GM23338 (cell line): ENCODE measurements around the gene ONECUT1. TPM values are rescaled to one million over a fixed set of nuclear protein-coding genes. Genes with fewer than 3 reads are reported as not detected.
A peak's percentile ranks its signal among the peaks of the same experiment; 100 is the strongest.

ENCODE experiments used
- ATAC-seq: fragments of 200-7000 bp; cut with Tn5 transposase; 3 replicates; pipeline ENCODE4 v1.9.1; 2020
- DNase-seq: peaks from one replicate; pipeline ENCODE4 v3.0.0-alpha.2; 2015; ENCODE audit warnings: low spot score
- H2AFZ ChIP-seq: fragments of 200-600 bp; sonication (generic); 2 replicates; pipeline ENCODE4 v1.8.0; 2016; ENCODE audit warnings: antibody characterized with exemption, mild to moderate bottlenecking, moderate library complexity
- H3F3A ChIP-seq: fragments of 200-600 bp; sonication (generic); replicated peaks from 2 replicates; pipeline ENCODE4 v1.8.0; 2017; ENCODE audit warnings: antibody characterized with exemption, mixed run types, low read depth
- H3K27ac ChIP-seq: fragments of 200-600 bp; sonication (generic); 2 replicates; pipeline ENCODE4 v1.6.1; 2016; ENCODE audit warnings: low read depth
- H3K27me3 ChIP-seq: fragments of 200-600 bp; sonication (generic); 2 replicates; pipeline ENCODE4 v1.8.0; 2016; ENCODE audit warnings: mild to moderate bottlenecking, mixed run types, moderate library complexity; ENCODE audit not compliant: insufficient read depth
- H3K36me3 ChIP-seq: fragments of 200-600 bp; sonication (generic); 2 replicates; pipeline ENCODE4 v1.8.0; 2016; ENCODE audit warnings: mild to moderate bottlenecking; ENCODE audit not compliant: insufficient read depth
- H3K4me1 ChIP-seq: fragments of 200-600 bp; sonication (generic); 2 replicates; pipeline ENCODE4 v1.8.0; 2016; ENCODE audit warnings: mild to moderate bottlenecking, moderate library complexity; ENCODE audit not compliant: insufficient read depth
- H3K4me2 ChIP-seq: fragments of 200-600 bp; sonication (generic); 2 replicates; pipeline ENCODE4 v1.7.1; 2017; ENCODE audit warnings: mixed run types
- H3K4me3 ChIP-seq: fragments of 200-600 bp; sonication (generic); 2 replicates; pipeline ENCODE4 v1.6.1; 2016; ENCODE audit warnings: mixed run types
- H3K79me2 ChIP-seq: fragments of 200-600 bp; sonication (generic); replicated peaks from 2 replicates; pipeline ENCODE4 v1.8.0; 2017; ENCODE audit warnings: mild to moderate bottlenecking; ENCODE audit not compliant: insufficient read depth
- H3K9me2 ChIP-seq: fragments of 200-600 bp; sonication (generic); 2 replicates; pipeline ENCODE4 v1.8.0; 2017; ENCODE audit not compliant: insufficient read depth
- H4K20me1 ChIP-seq: fragments of 200-600 bp; sonication (generic); replicated peaks from 2 replicates; pipeline ENCODE4 v1.8.0; 2017; ENCODE audit warnings: mild to moderate bottlenecking; ENCODE audit not compliant: insufficient read depth
- H3K27ac Mint-ChIP-seq: 2 replicates; pipeline ENCODE4 v1.8.0; 2020; ENCODE audit warnings: inconsistent platforms, mild to moderate bottlenecking, moderate library complexity, mixed read lengths
- H3K27me3 Mint-ChIP-seq: 3 replicates; pipeline ENCODE4 v1.8.0; 2022; ENCODE audit warnings: low read depth, mild to moderate bottlenecking, moderate library complexity, mixed read lengths, inconsistent platforms; ENCODE audit not compliant: insufficient read depth, poor library complexity
- H3K36me3 Mint-ChIP-seq: 3 replicates; pipeline ENCODE4 v1.8.0; 2021; ENCODE audit warnings: low read depth, mild to moderate bottlenecking, inconsistent platforms, moderate library complexity, mixed read lengths
- H3K4me1 Mint-ChIP-seq: 3 replicates; pipeline ENCODE4 v1.8.0; 2020; ENCODE audit warnings: mild to moderate bottlenecking, inconsistent platforms, mixed read lengths
- H3K4me3 Mint-ChIP-seq: 3 replicates; pipeline ENCODE4 v1.8.0; 2021; ENCODE audit warnings: moderate library complexity, mild to moderate bottlenecking, inconsistent platforms, mixed read lengths
- H3K9me3 Mint-ChIP-seq: 3 replicates; pipeline ENCODE4 v1.8.0; 2020; ENCODE audit warnings: moderate library complexity, mild to moderate bottlenecking, inconsistent platforms, mixed read lengths
- CREB1 ChIP-seq: fragments of 250-450 bp; sonication (Bioruptor Pico); IDR thresholded peaks from 2 replicates; pipeline ENCODE4 v1.5.0; 2020; ENCODE audit warnings: low read depth, mild to moderate bottlenecking, moderate library complexity
- EZH2 ChIP-seq: fragments of 200-600 bp; sonication (generic); IDR thresholded peaks from one replicate; pipeline ENCODE4 v1.8.0; 2017; ENCODE audit warnings: antibody characterized with exemption, mild to moderate bottlenecking, low read depth; ENCODE audit not compliant: unreplicated experiment
- EZH2phosphoT487 ChIP-seq: fragments of 200-600 bp; sonication (generic); IDR thresholded peaks from one replicate; pipeline ENCODE4 v1.8.1; 2018; ENCODE audit warnings: antibody characterized with exemption; ENCODE audit not compliant: unreplicated experiment
- JUNB ChIP-seq: IDR thresholded peaks from one replicate; pipeline ENCODE4 v1.6.1; 2016; ENCODE audit warnings: antibody characterized with exemption; ENCODE audit not compliant: unreplicated experiment
- NANOG ChIP-seq: IDR thresholded peaks from 2 replicates; pipeline ENCODE4 v1.6.1; 2016; ENCODE audit warnings: antibody characterized with exemption, borderline replicate concordance
- POLR2AphosphoS5 ChIP-seq: IDR thresholded peaks from 2 replicates; pipeline ENCODE4 v1.6.1; 2016; ENCODE audit warnings: antibody characterized with exemption, low read depth
- STAT1 ChIP-seq: IDR thresholded peaks from one replicate; pipeline ENCODE4 v1.6.1; 2016; ENCODE audit warnings: antibody characterized with exemption; ENCODE audit not compliant: unreplicated experiment
- ZNF114 ChIP-seq: fragments of 250-450 bp; sonication (Bioruptor Pico); IDR thresholded peaks from 2 replicates; pipeline ENCODE4 v1.5.0; 2020; ENCODE audit warnings: mild to moderate bottlenecking, moderate library complexity
- ZNF331 ChIP-seq: fragments of 250-450 bp; sonication (Bioruptor Pico); IDR thresholded peaks from 2 replicates; pipeline ENCODE4 v1.5.0; 2020; ENCODE audit warnings: low read depth, mild to moderate bottlenecking, moderate library complexity
- polyA plus RNA-seq: library from polyadenylated mRNA; unstranded; fragments of >200 nt; fragmentation: Nextera tagmentation; extraction: Ambion mirVana; gene quantifications from 2 replicates; pipeline ENCODE4 v1.2.1, GENCODE V29; 2016
- total RNA-seq: library from RNA; depleted of rRNA; stranded (reverse); fragments of >200 nt; shearing (Covaris generic); gene quantifications from 2 replicates; pipeline ENCODE4 v1.2.3, GENCODE V29; 2014
- TF ChIP-seq, protein P1 (sequence below): fragments of 250-450 bp; sonication (Bioruptor Pico); IDR thresholded peaks from 2 replicates; pipeline ENCODE4 v1.5.0; 2020; ENCODE audit warnings: mild to moderate bottlenecking, moderate library complexity
- TF ChIP-seq, protein P2 (sequence below): IDR thresholded peaks from 2 replicates; pipeline ENCODE4 v1.6.1; 2016; ENCODE audit warnings: antibody characterized with exemption
- TF ChIP-seq, protein P3 (sequence below): IDR thresholded peaks from one replicate; pipeline ENCODE4 v1.6.1; 2018; ENCODE audit warnings: antibody characterized with exemption; ENCODE audit not compliant: unreplicated experiment
- TF ChIP-seq, protein P4 (sequence below), 2 experiments: fragments of 200-600 bp in 1 of 2; sonication (generic) in 1 of 2; conservative IDR thresholded peaks; 2 replicates each; pipeline versions ENCODE4 v1.5.1 to v1.6.1; 2016 to 2017; ENCODE audit warnings: antibody characterized with exemption in 2 of 2, low read depth in 2 of 2, mild to moderate bottlenecking in 2 of 2, moderate library complexity in 1 of 2

The ONECUT1 gene
- total and polyA plus RNA-seq, 2 experiments from 2014 or later, result 4.3 to 9.4 TPM

DNA sequence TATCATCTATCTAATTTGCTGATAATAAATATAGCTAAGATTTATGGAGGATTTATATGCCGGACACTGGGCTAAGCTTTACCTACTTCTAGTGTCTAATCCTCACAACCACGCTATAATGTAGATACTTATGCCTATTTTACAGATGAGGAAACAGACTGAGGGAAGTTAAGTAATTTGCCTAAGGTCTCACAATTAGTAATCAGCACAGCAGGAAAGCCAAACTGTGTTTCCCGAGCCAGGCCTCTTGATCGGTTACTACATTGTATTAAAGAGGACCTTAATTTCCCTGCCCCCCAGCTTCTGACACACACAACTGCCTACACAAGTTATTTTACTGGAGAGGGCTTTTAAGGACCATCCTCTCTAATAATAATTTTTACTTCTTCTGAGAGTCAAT is 40.9 kb downstream of the ONECUT1 start:
- Histone ChIP-seq H3F3A (peaks cover 18% of the 10 kb centered on the region), H3K79me2 (no peaks in the 10 kb centered on the region), H3K27me3 (no peaks in the 10 kb centered on the region), H3K4me3 (no peak overlapping the region), H3K27ac (peak overlapping the region; percentile 4; the same call in 1 of the 2 replicates), H3K36me3 (no peaks in the 10 kb centered on the region), H3K4me1 (peaks cover 73% of the 10 kb centered on the region), H4K20me1 (no peaks in the 10 kb centered on the region), H2AFZ (no peak overlapping the region), H3K9me2 (no peaks in the 10 kb centered on the region), H3K4me2 (0 out of 2 replicates have a peak overlapping the region, but pooled peaks have one; percentile 24)
- Mint-ChIP-seq H3K4me1 (peaks cover 58% of the 10 kb centered on the region), H3K27me3 (peaks cover 14% of the 10 kb centered on the region), H3K27ac (no peak overlapping the region), H3K36me3 (peaks cover 16% of the 10 kb centered on the region; the same call in 2 of the 3 replicates), H3K4me3 (no peak overlapping the region), H3K9me3 (peaks cover 10% of the 10 kb centered on the region; the same call in 2 of the 3 replicates)
- ATAC-seq (no peak), DNase-seq (peak; percentile 29)
- no peak for TF ChIP-seq JUNB
- TF ChIP-seq STAT1, result no peak
- TF ChIP-seq, protein P1, sequence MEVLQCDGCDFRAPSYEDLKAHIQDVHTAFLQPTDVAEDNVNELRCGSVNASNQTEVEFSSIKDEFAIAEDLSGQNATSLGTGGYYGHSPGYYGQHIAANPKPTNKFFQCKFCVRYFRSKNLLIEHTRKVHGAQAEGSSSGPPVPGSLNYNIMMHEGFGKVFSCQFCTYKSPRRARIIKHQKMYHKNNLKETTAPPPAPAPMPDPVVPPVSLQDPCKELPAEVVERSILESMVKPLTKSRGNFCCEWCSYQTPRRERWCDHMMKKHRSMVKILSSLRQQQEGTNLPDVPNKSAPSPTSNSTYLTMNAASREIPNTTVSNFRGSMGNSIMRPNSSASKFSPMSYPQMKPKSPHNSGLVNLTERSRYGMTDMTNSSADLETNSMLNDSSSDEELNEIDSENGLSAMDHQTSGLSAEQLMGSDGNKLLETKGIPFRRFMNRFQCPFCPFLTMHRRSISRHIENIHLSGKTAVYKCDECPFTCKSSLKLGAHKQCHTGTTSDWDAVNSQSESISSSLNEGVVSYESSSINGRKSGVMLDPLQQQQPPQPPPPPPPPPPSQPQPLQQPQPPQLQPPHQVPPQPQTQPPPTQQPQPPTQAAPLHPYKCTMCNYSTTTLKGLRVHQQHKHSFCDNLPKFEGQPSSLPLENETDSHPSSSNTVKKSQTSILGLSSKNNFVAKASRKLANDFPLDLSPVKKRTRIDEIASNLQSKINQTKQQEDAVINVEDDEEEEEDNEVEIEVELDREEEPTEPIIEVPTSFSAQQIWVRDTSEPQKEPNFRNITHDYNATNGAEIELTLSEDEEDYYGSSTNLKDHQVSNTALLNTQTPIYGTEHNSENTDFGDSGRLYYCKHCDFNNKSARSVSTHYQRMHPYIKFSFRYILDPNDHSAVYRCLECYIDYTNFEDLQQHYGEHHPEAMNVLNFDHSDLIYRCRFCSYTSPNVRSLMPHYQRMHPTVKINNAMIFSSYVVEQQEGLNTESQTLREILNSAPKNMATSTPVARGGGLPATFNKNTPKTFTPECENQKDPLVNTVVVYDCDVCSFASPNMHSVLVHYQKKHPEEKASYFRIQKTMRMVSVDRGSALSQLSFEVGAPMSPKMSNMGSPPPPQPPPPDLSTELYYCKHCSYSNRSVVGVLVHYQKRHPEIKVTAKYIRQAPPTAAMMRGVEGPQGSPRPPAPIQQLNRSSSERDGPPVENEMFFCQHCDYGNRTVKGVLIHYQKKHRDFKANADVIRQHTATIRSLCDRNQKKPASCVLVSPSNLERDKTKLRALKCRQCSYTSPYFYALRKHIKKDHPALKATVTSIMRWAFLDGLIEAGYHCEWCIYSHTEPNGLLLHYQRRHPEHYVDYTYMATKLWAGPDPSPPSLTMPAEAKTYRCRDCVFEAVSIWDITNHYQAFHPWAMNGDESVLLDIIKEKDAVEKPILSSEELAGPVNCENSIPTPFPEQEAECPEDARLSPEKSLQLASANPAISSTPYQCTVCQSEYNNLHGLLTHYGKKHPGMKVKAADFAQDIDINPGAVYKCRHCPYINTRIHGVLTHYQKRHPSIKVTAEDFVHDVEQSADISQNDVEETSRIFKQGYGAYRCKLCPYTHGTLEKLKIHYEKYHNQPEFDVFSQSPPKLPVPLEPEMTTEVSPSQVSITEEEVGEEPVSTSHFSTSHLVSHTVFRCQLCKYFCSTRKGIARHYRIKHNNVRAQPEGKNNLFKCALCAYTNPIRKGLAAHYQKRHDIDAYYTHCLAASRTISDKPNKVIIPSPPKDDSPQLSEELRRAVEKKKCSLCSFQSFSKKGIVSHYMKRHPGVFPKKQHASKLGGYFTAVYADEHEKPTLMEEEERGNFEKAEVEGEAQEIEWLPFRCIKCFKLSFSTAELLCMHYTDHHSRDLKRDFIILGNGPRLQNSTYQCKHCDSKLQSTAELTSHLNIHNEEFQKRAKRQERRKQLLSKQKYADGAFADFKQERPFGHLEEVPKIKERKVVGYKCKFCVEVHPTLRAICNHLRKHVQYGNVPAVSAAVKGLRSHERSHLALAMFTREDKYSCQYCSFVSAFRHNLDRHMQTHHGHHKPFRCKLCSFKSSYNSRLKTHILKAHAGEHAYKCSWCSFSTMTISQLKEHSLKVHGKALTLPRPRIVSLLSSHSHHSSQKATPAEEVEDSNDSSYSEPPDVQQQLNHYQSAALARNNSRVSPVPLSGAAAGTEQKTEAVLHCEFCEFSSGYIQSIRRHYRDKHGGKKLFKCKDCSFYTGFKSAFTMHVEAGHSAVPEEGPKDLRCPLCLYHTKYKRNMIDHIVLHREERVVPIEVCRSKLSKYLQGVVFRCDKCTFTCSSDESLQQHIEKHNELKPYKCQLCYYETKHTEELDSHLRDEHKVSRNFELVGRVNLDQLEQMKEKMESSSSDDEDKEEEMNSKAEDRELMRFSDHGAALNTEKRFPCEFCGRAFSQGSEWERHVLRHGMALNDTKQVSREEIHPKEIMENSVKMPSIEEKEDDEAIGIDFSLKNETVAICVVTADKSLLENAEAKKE, result no peak
- TF ChIP-seq EZH2phosphoT487, result no peak
- TF ChIP-seq, protein P2, sequence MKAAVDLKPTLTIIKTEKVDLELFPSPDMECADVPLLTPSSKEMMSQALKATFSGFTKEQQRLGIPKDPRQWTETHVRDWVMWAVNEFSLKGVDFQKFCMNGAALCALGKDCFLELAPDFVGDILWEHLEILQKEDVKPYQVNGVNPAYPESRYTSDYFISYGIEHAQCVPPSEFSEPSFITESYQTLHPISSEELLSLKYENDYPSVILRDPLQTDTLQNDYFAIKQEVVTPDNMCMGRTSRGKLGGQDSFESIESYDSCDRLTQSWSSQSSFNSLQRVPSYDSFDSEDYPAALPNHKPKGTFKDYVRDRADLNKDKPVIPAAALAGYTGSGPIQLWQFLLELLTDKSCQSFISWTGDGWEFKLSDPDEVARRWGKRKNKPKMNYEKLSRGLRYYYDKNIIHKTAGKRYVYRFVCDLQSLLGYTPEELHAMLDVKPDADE, result no peak
- no peak for TF ChIP-seq NANOG
- TF ChIP-seq EZH2, result no peak
- TF ChIP-seq POLR2AphosphoS5, result no peak
- TF ChIP-seq ZNF114 (CRISPR knock-in tag), result no peak
- TF ChIP-seq, protein P3, sequence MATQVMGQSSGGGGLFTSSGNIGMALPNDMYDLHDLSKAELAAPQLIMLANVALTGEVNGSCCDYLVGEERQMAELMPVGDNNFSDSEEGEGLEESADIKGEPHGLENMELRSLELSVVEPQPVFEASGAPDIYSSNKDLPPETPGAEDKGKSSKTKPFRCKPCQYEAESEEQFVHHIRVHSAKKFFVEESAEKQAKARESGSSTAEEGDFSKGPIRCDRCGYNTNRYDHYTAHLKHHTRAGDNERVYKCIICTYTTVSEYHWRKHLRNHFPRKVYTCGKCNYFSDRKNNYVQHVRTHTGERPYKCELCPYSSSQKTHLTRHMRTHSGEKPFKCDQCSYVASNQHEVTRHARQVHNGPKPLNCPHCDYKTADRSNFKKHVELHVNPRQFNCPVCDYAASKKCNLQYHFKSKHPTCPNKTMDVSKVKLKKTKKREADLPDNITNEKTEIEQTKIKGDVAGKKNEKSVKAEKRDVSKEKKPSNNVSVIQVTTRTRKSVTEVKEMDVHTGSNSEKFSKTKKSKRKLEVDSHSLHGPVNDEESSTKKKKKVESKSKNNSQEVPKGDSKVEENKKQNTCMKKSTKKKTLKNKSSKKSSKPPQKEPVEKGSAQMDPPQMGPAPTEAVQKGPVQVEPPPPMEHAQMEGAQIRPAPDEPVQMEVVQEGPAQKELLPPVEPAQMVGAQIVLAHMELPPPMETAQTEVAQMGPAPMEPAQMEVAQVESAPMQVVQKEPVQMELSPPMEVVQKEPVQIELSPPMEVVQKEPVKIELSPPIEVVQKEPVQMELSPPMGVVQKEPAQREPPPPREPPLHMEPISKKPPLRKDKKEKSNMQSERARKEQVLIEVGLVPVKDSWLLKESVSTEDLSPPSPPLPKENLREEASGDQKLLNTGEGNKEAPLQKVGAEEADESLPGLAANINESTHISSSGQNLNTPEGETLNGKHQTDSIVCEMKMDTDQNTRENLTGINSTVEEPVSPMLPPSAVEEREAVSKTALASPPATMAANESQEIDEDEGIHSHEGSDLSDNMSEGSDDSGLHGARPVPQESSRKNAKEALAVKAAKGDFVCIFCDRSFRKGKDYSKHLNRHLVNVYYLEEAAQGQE, result no peak
- no peak for TF ChIP-seq ZNF331 (CRISPR knock-in tag)
- TF ChIP-seq, protein P4, sequence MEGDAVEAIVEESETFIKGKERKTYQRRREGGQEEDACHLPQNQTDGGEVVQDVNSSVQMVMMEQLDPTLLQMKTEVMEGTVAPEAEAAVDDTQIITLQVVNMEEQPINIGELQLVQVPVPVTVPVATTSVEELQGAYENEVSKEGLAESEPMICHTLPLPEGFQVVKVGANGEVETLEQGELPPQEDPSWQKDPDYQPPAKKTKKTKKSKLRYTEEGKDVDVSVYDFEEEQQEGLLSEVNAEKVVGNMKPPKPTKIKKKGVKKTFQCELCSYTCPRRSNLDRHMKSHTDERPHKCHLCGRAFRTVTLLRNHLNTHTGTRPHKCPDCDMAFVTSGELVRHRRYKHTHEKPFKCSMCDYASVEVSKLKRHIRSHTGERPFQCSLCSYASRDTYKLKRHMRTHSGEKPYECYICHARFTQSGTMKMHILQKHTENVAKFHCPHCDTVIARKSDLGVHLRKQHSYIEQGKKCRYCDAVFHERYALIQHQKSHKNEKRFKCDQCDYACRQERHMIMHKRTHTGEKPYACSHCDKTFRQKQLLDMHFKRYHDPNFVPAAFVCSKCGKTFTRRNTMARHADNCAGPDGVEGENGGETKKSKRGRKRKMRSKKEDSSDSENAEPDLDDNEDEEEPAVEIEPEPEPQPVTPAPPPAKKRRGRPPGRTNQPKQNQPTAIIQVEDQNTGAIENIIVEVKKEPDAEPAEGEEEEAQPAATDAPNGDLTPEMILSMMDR (conservative IDR thresholded peaks at IDR 0.05; ENCODE audit: low read depth in 2 of 2), result no peak
- TF ChIP-seq CREB1 (CRISPR knock-in tag), result no peak
